GM19452 (cell line): ENCODE results near the gene RPL22L1.
"Not testable (repeated sequence)": the region's sequence is repeated elsewhere in the genome, so short reads cannot be mapped to it uniquely, and the experiment has no call there.

Experiments
- ATAC-seq: cut with Tn5 transposase; IDR thresholded peaks from one replicate; pipeline ENCODE4 v1.9.1; 2021; ENCODE audit not compliant: unreplicated experiment

RPL22L1 gene

GRCh38 chr3:170830580-170830979, 39.4 kb downstream of the RPL22L1 start:
- no peak for ATAC-seq

- no peak for ATAC-seq
These were observed 40.3 kb downstream of the RPL22L1 start for GRCh38 chr3:170829546-170830272.

DNA sequence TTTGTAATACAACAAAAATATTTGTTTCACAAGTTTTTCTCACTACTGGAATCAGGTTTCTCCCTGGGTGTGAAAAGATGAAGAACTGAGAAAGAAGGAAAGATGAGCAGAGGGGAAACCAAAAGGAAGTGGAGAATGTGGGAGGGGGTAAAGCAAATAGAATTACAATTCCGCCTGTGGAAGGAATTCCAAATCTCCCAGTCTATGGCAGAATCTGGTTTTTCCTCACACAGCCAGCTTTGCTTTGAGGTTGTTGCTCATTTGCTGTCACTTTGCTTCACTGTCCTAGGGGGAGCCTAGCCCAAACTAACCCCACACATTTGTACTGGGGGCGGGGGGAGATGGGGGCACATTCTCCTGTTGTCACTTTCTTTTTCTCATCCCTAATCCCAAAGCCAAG, 43.9 kb downstream of the RPL22L1 start:
- ATAC-seq = no peak

GRCh38 chr3:170823562-170823961, 46.4 kb downstream of the RPL22L1 start:
- ATAC-seq = not testable (repeated sequence)

- ATAC-seq = not testable (repeated sequence)
These were observed 51.7 kb downstream of the RPL22L1 start for GRCh38 chr3:170818325-170818724.

- not testable (repeated sequence) for ATAC-seq
These were observed 52.5 kb downstream of the RPL22L1 start for GRCh38 chr3:170817471-170817870.

GRCh38 chr3:170816841-170817240, 53.2 kb downstream of the RPL22L1 start:
- no peak for ATAC-seq

DNA sequence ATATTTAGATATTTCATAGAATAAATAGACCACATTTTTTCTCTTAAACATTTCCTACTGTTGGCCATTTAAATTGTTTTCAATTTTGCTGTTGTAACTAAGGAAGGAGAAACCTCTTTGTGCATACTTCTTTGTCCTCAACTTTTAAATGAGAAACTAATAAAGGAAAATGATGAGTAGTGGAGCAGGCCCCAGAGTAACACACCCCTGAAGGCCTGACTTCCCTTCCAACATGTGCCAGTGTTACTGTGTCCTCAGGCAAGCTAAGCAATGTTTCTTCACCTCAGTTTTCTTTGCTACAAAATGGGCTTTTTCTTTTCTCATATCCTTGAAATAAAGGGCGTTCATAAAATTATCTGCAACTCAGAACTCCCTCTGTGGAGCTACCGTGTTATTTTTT, 53.7 kb downstream of the RPL22L1 start:
- no peak for ATAC-seq

GRCh38 chr3:170815936-170816335, 54.1 kb downstream of the RPL22L1 start:
- ATAC-seq = no peak

DNA sequence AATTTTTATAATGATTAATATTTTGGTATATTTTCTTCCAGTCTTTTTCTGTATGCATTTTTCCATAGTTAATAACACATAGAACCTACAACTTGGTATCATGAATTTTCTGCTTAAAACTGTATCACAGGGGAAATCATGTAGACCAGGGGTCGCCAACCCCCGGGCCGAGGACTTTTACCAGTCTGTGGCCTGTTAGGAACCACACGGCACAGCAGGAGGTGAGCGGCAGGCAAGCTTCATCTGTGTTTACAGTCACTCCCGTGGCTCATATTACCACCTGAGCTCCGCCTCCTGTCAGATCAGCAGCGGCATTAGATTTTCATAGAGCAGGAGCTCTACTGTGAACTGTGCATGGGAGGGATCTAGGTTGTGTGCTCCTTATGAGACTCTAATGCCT, 54.7 kb downstream of the RPL22L1 start:
- ATAC-seq = no peak
